Activated naive CD4-positive, alpha-beta T cell treated with anti-CD3 and anti-CD28 coated beads, Interleukin-2, amount 50 U/mL, for 72 hours (primary cell): ENCODE results near the gene TRIM26. TPM values are rescaled to one million over a fixed set of nuclear protein-coding genes. Genes with fewer than 3 reads are reported as not detected.
"Not testable (repeated sequence)": the region's sequence is repeated elsewhere in the genome, so short reads cannot be mapped to it uniquely, and the experiment has no call there.

ENCODE experiments used
- ATAC-seq, 2 donors: fragments of 150-1000 bp; cut with Tn5 transposase; 2 replicates each; pipeline ENCODE4 v1.10.0; 2021; ENCODE audit warnings: mild to moderate bottlenecking in 2 of 2, moderate library complexity in 2 of 2
- DNase-seq, 2 donors: peaks; one replicate each; pipeline ENCODE4 v3.0.0; 2021 to 2022; ENCODE audit warnings: low spot score in 2 of 2
- H3K27ac Mint-ChIP-seq, 2 donors: one replicate each; pipeline ENCODE4 v1.8.0; 2022; ENCODE audit warnings: mild to moderate bottlenecking in 2 of 2, mixed read lengths in 2 of 2
- H3K36me3 Mint-ChIP-seq, 2 donors: one replicate each; pipeline ENCODE4 v1.8.0; 2022; ENCODE audit warnings: mixed read lengths in 2 of 2
- H3K9me3 Mint-ChIP-seq, 2 donors: one replicate each; pipeline ENCODE4 v1.8.0; 2022; ENCODE audit warnings: mixed read lengths in 2 of 2
- total RNA-seq, 2 donors: library from RNA; stranded (reverse); gene quantifications; one replicate each; pipeline ENCODE4 v1.2.3, GENCODE V29; 2022

TRIM26 gene
- total RNA-seq, 2 donors from 2014 or later, result 41.3 to 43.0 TPM

GRCh38 chr6:30152016-30152673, 61.1 kb downstream of the TRIM26 start:
- Mint-ChIP-seq H3K36me3 (no peaks in the 10 kb centered on the region), H3K27ac (no peak overlapping the region), H3K9me3 (no peaks in the 10 kb centered on the region)
- ATAC-seq (no peak), DNase-seq (no peak)

GRCh38 chr6:30151580-30151979, 61.6 kb downstream of the TRIM26 start:
- Mint-ChIP-seq H3K36me3 (no peaks in the 10 kb centered on the region), H3K27ac (no peak overlapping the region), H3K9me3 (no peaks in the 10 kb centered on the region)
- ATAC-seq (no peak), DNase-seq (no peak)

GRCh38 chr6:30150671-30151395, 62.4 kb downstream of the TRIM26 start:
- no peak for ATAC-seq
- no peak for DNase-seq
- Mint-ChIP-seq H3K9me3 (no peaks in the 10 kb centered on the region), H3K27ac (no peak overlapping the region), H3K36me3 (no peaks in the 10 kb centered on the region)

GRCh38 chr6:30149858-30150550, 63.2 kb downstream of the TRIM26 start:
- ATAC-seq, result no peak
- DNase-seq, result no peak
- no peaks in the 10 kb centered on the region for H3K36me3 Mint-ChIP-seq
- H3K9me3 Mint-ChIP-seq, result no peaks in the 10 kb centered on the region
- no peak overlapping the region for H3K27ac Mint-ChIP-seq

GRCh38 chr6:30149234-30149633, 64.0 kb downstream of the TRIM26 start:
- DNase-seq (no peak), ATAC-seq (no peak)
- Mint-ChIP-seq H3K27ac (no peak overlapping the region), H3K9me3 (no peaks in the 10 kb centered on the region), H3K36me3 (no peaks in the 10 kb centered on the region)

- peak; percentile 26 to 50 for ATAC-seq
- Mint-ChIP-seq H3K36me3 (no peaks in the 10 kb centered on the region), H3K27ac (no peak overlapping the region), H3K9me3 (no peaks in the 10 kb centered on the region)
- DNase-seq, result no peak
Observed at GRCh38 chr6:30147096-30147495, 66.1 kb downstream of the TRIM26 start.

GRCh38 chr6:30145818-30146217, 67.4 kb downstream of the TRIM26 start:
- Mint-ChIP-seq H3K36me3 (no peaks in the 10 kb centered on the region), H3K27ac (no peak overlapping the region), H3K9me3 (no peaks in the 10 kb centered on the region)
- ATAC-seq, result no peak
- no peak for DNase-seq

- ATAC-seq (no peak), DNase-seq (no peak)
- Mint-ChIP-seq H3K27ac (no peak overlapping the region), H3K36me3 (no peaks in the 10 kb centered on the region), H3K9me3 (no peaks in the 10 kb centered on the region)
Observed at GRCh38 chr6:30144811-30145210, 68.4 kb downstream of the TRIM26 start.

GRCh38 chr6:30143780-30144179, 69.4 kb downstream of the TRIM26 start:
- Mint-ChIP-seq H3K36me3 (no peaks in the 10 kb centered on the region), H3K27ac (no peak overlapping the region), H3K9me3 (no peaks in the 10 kb centered on the region)
- no peak for ATAC-seq
- DNase-seq, result no peak

- no peak for ATAC-seq
- Mint-ChIP-seq H3K27ac (no peak overlapping the region), H3K36me3 (no peaks in the 10 kb centered on the region), H3K9me3 (no peaks in the 10 kb centered on the region)
- no peak for DNase-seq
Observed at GRCh38 chr6:30142665-30143064, 70.5 kb downstream of the TRIM26 start.

- H3K27ac Mint-ChIP-seq, DNase-seq, ATAC-seq, H3K36me3 Mint-ChIP-seq, H3K9me3 Mint-ChIP-seq: not testable (repeated sequence)
Observed at GRCh38 chr6:30140240-30140639, 73.0 kb downstream of the TRIM26 start.

- Mint-ChIP-seq H3K9me3 (no peaks in the 10 kb centered on the region), H3K36me3 (no peaks in the 10 kb centered on the region), H3K27ac (no peak overlapping the region)
- no peak for DNase-seq
- peak; percentile 57 to 77 for ATAC-seq
Observed at GRCh38 chr6:30136570-30137286, 76.5 kb downstream of the TRIM26 start.

- Mint-ChIP-seq H3K36me3 (no peaks in the 10 kb centered on the region), H3K9me3 (no peaks in the 10 kb centered on the region), H3K27ac (peak within 1 kb of the TSS in 1 of 2 donors; percentile 46)
- ATAC-seq (no peak), DNase-seq (no peak)
Observed at GRCh38 chr6:30135757-30136156, 77.4 kb downstream of the TRIM26 start, which contains the start of gene TRIM40. TSS of gene TRIM40 (plus strand) at chr6:30136140. CDS start at chr6:30137037, 897 bp downstream.

- Mint-ChIP-seq H3K27ac (no peak overlapping the region), H3K9me3 (no peaks in the 10 kb centered on the region), H3K36me3 (no peaks in the 10 kb centered on the region)
- DNase-seq (no peak), ATAC-seq (peak in 1 of 2 donors; percentile 47)
Observed at GRCh38 chr6:30135147-30135546, 78.1 kb downstream of the TRIM26 start.
